IMR-90 (cell line): ENCODE results near the gene MAP2K6. TPM values are rescaled to one million over a fixed set of nuclear protein-coding genes. Genes with fewer than 3 reads are reported as not detected.
A peak's percentile ranks its signal among the peaks of the same experiment; 100 is the strongest.

ENCODE experiments used
- ATAC-seq: fragments of 200-7000 bp; cut with Tn5 transposase; 2 replicates; pipeline ENCODE4 v1.9.1; 2020; ENCODE audit warnings: low read depth, mild to moderate bottlenecking, moderate library complexity
- BruUV-seq: library from RNA; stranded (reverse); fragments of 400-500 nt; replicated peaks from 2 replicates; lab custom pipeline; 2021; lab: Mats Ljungman, UMichigan
- CTCF ChIA-PET: fragments of 300-600 bp; formaldehyde crosslinking; extraction: SDS; loops from one replicate; lab custom pipeline; 2021; ENCODE audit warnings: antibody characterized with exemption; lab: Yijun Ruan, JAX
- POLR2A ChIA-PET: fragments of 300-600 bp; sonication (Branson Sonifier 250); formaldehyde crosslinking; loops from one replicate; lab custom pipeline; 2022; ENCODE audit warnings: antibody characterized with exemption; ENCODE audit not compliant: unreplicated experiment; lab: Charles Lee
- DNase-seq: peaks from one replicate; pipeline ENCODE4 v3.0.0; 2013
- H2AFZ ChIP-seq: replicated peaks from 2 replicates; pipeline ENCODE3; 2013; ENCODE audit warnings: low read length, mild to moderate bottlenecking; ENCODE audit not compliant: poor library complexity
- H2AK5ac ChIP-seq: 2 replicates; pipeline ENCODE4 v1.6.1; 2013; ENCODE audit warnings: low read depth, low read length, inconsistent platforms
- H2AK9ac ChIP-seq: replicated peaks from 2 replicates; pipeline ENCODE3; 2013; ENCODE audit warnings: mild to moderate bottlenecking, low read depth, low read length, moderate library complexity; ENCODE audit not compliant: poor library complexity
- H2BK120ac ChIP-seq: 2 replicates; pipeline ENCODE4 v1.6.1; 2013; ENCODE audit warnings: low read depth, low read length, inconsistent platforms
- H2BK15ac ChIP-seq: 3 replicates; pipeline ENCODE4 v1.6.1; 2013; ENCODE audit warnings: low read depth, low read length, inconsistent platforms
- H2BK20ac ChIP-seq: 2 replicates; pipeline ENCODE4 v1.6.1; 2013; ENCODE audit warnings: low read depth, mild to moderate bottlenecking, inconsistent platforms, low read length, moderate library complexity
- H2BK5ac ChIP-seq: 2 replicates; pipeline ENCODE4 v1.6.1; 2013; ENCODE audit warnings: mild to moderate bottlenecking, low read depth, low read length, inconsistent platforms; ENCODE audit not compliant: poor library complexity, severe bottlenecking
- H3K14ac ChIP-seq: replicated peaks from 2 replicates; pipeline ENCODE4 v1.6.1; 2013; ENCODE audit warnings: low read depth, low read length, inconsistent platforms
- H3K18ac ChIP-seq: 2 replicates; pipeline ENCODE4 v1.6.1; 2013; ENCODE audit warnings: low read depth, low read length, control low read depth
- H3K23ac ChIP-seq: 2 replicates; pipeline ENCODE4 v1.6.1; 2013; ENCODE audit warnings: low read depth, low read length, inconsistent platforms
- H3K27ac ChIP-seq: 2 replicates; pipeline ENCODE4 v1.5.1; 2013; ENCODE audit warnings: mild to moderate bottlenecking, control low read depth, low read length; ENCODE audit not compliant: insufficient read depth
- H3K27me3 ChIP-seq: 2 replicates; pipeline ENCODE4 v1.6.1; 2013; ENCODE audit warnings: low read length; ENCODE audit not compliant: control insufficient read depth, insufficient read depth
- H3K36me3 ChIP-seq: 2 replicates; pipeline ENCODE4 v1.6.1; 2013; ENCODE audit warnings: low read length, mixed read lengths; ENCODE audit not compliant: control insufficient read depth, insufficient read depth
- H3K4ac ChIP-seq: 2 replicates; pipeline ENCODE4 v1.6.1; 2013; ENCODE audit warnings: low read depth, low read length, inconsistent platforms
- H3K4me1 ChIP-seq: 2 replicates; pipeline ENCODE4 v1.6.1; 2013; ENCODE audit warnings: low read length, mixed read lengths; ENCODE audit not compliant: control insufficient read depth, insufficient read depth
- H3K4me2 ChIP-seq: 2 replicates; pipeline ENCODE4 v1.6.1; 2013; ENCODE audit warnings: low read depth, mild to moderate bottlenecking, control low read depth, low read length, moderate library complexity
- H3K4me3 ChIP-seq: 2 replicates; pipeline ENCODE4 v1.5.1; 2013; ENCODE audit warnings: low read depth, mild to moderate bottlenecking, control low read depth, low read length, moderate library complexity; ENCODE audit not compliant: insufficient read depth
- H3K56ac ChIP-seq: 2 replicates; pipeline ENCODE4 v1.6.1; 2013; ENCODE audit warnings: low read length, inconsistent platforms; ENCODE audit not compliant: insufficient read depth; ENCODE audit errors: extremely low read depth
- H3K79me1 ChIP-seq, 2 experiments: 2 replicates each; pipeline ENCODE4 v1.6.1; 2013; ENCODE audit warnings: low read length in 2 of 2, inconsistent platforms in 1 of 2, low read depth in 1 of 2
- H3K9ac ChIP-seq: 2 replicates; pipeline ENCODE4 v1.6.1; 2013; ENCODE audit warnings: low read depth, low read length, control low read depth
- H3K9me1 ChIP-seq: 2 replicates; pipeline ENCODE4 v1.6.1; 2013; ENCODE audit warnings: low read length, inconsistent platforms; ENCODE audit not compliant: insufficient read depth
- H3K9me3 ChIP-seq: 2 replicates; pipeline ENCODE4 v1.6.1; 2013; ENCODE audit warnings: low read length; ENCODE audit not compliant: control insufficient read depth, insufficient read depth
- H4K20me1 ChIP-seq: 2 replicates; pipeline ENCODE4 v1.6.1; 2013; ENCODE audit warnings: low read length, inconsistent platforms; ENCODE audit not compliant: insufficient read depth
- H4K5ac ChIP-seq: 2 replicates; pipeline ENCODE4 v1.6.1; 2013; ENCODE audit warnings: mild to moderate bottlenecking, low read depth, low read length, control low read depth
- H4K8ac ChIP-seq, 2 experiments: 2 replicates each; pipeline ENCODE4 v1.6.1; 2013; ENCODE audit warnings: low read depth in 2 of 2, low read length in 2 of 2, control low read depth in 1 of 2, inconsistent platforms in 1 of 2
- H4K91ac ChIP-seq: 2 replicates; pipeline ENCODE4 v1.6.1; 2013; ENCODE audit warnings: low read depth, low read length, inconsistent platforms; ENCODE audit not compliant: insufficient read depth
- CEBPB ChIP-seq: IDR thresholded peaks from 2 replicates; pipeline ENCODE4 v1.6.1; 2012; ENCODE audit warnings: low read depth, low read length, improper control_type of control experiment
- RCOR1 ChIP-seq: IDR thresholded peaks from 2 replicates; pipeline ENCODE4 v1.6.1; 2012; ENCODE audit warnings: mild to moderate bottlenecking, low read length, improper control_type of control experiment; ENCODE audit not compliant: insufficient replicate concordance
- WGBS, 2 experiments: methylation state at CpG; one replicate each; pipeline versions ENCODE4 v1.1.5 to v1.1.7; 2013; ENCODE audit warnings: missing lambda C conversion rate in 2 of 2; ENCODE audit not compliant: insufficient read length in 1 of 2; ENCODE audit errors: extremely low coverage in 2 of 2; 5-methylcytosine and 5-hydroxymethylcytosine counted together
- dilution Hi-C: fragments of 300-500 bp; cut with HindIII; formaldehyde crosslinking; loops from one replicate; pipeline ENCODE4 v1.14.3; 2018; ENCODE audit warnings: low sequenced_read_pairs; ENCODE audit not compliant: unreplicated experiment
- in situ Hi-C: fragments of 300-500 bp; cut with MboI; formaldehyde crosslinking; loops from 3 replicates; pipeline ENCODE4 v1.14.3; 2019; ENCODE audit warnings: low sequenced_read_pairs, inconsistent platforms, mixed read lengths
- intact Hi-C: fragments of 100-400 bp; cut with micrococcal nuclease; formaldehyde crosslinking; loops from 2 replicates; pipeline ENCODE4 v1.10.0; 2022
- polyA plus RNA-seq, 3 experiments: library from polyadenylated mRNA; depleted of rRNA; stranded (reverse); fragments of >200 nt; gene quantifications; 2 replicates each; pipeline ENCODE4 v1.2.3, GENCODE V29; 2012; ENCODE audit warnings: low replicate concordance in 1 of 3
- total RNA-seq: library from RNA; depleted of rRNA; stranded (reverse); fragments of >200 nt; gene quantifications from 2 replicates; pipeline ENCODE4 v1.2.3, GENCODE V29; 2012
- TF ChIP-seq, protein P1 (sequence below): fragments of 150-350 bp; IDR thresholded peaks from 2 replicates; pipeline ENCODE4 v1.6.1; 2016; ENCODE audit warnings: low read depth, mild to moderate bottlenecking, low read length, moderate library complexity, borderline replicate concordance

The MAP2K6 gene
- total and polyA plus RNA-seq, 2 of the 4 experiments (the other 2 are of a cell fraction), result 2.4 to 5.7 TPM

DNA sequence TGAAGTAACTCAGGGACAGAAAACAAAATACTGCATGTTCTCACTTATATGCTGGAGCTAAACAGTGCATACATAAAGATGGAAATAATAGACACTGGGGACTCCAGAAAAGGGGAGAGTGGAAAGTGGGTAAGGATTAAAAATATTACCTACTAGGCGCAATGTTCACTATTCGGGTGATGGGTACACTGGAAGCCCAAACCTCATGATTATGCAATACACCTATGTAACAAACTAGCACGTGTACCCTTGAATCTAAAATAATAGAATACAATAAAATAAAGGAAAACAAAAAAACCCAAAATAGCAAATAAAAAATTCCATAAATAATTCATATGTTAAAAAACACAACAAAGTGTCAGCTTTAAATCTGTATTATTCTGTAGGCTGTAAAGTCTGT is 56.9 kb downstream of the MAP2K6 start:
- Histone ChIP-seq H3K4me3 (no peak overlapping the region), H3K36me3 (no peaks in the 10 kb centered on the region), H3K4me2 (no peak overlapping the region), H2AK9ac (no peak overlapping the region), H3K56ac (no peak overlapping the region), H2BK20ac (no peak overlapping the region), H2BK15ac (no peak overlapping the region), H3K18ac (no peak overlapping the region), H2BK5ac (no peak overlapping the region), H2AK5ac (no peak overlapping the region), H4K8ac (no peak overlapping the region), H2BK120ac (no peak overlapping the region), H4K20me1 (no peaks in the 10 kb centered on the region), H3K23ac (no peak overlapping the region), H3K27me3 (no peaks in the 10 kb centered on the region), H3K27ac (no peak overlapping the region), H3K4ac (no peak overlapping the region), H4K91ac (no peak overlapping the region), H3K14ac (no peak overlapping the region), H3K9me3 (no peaks in the 10 kb centered on the region), H3K4me1 (peaks cover 2% of the 10 kb centered on the region; the same call in 1 of the 2 replicates), H4K5ac (no peak overlapping the region), H2AFZ (no peak overlapping the region), H3K9me1 (no peaks in the 10 kb centered on the region), H3K79me1 (no peaks in the 10 kb centered on the region), H3K9ac (no peak overlapping the region)
- ChIA-PET POLR2A (no interaction called here), CTCF (interaction anchor here (0.7 kb wide), 1 partner anchor 14 kb away, joined by 3 read pairs; no protein-coding TSS in a partner anchor)
- ATAC-seq, result no peak
- no peak for DNase-seq
- in situ Hi-C loops (no loop called here), intact Hi-C loops (loop anchor here (5.0 kb wide), 1 partner anchor 54 kb away; no protein-coding TSS in a partner anchor), dilution Hi-C loops (no loop called here)
- no TSS peak for BruUV-seq
- no CpG with 5 or more reads among the region's 3 CpGs for WGBS, 2 experiments
- TF ChIP-seq, protein P1, sequence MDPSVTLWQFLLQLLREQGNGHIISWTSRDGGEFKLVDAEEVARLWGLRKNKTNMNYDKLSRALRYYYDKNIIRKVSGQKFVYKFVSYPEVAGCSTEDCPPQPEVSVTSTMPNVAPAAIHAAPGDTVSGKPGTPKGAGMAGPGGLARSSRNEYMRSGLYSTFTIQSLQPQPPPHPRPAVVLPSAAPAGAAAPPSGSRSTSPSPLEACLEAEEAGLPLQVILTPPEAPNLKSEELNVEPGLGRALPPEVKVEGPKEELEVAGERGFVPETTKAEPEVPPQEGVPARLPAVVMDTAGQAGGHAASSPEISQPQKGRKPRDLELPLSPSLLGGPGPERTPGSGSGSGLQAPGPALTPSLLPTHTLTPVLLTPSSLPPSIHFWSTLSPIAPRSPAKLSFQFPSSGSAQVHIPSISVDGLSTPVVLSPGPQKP, result no peak
- no peak for TF ChIP-seq RCOR1
- peak; percentile 49; the same call in 1 of the 2 replicates for TF ChIP-seq CEBPB
